GM10248 (cell line): ENCODE measurements around the gene SAMHD1.

Experiments
- CTCF ChIA-PET: fragments of 300-600 bp; sonication (Branson Sonifier 250); formaldehyde crosslinking; extraction: SDS; loops from one replicate; lab custom pipeline; 2021; ENCODE audit warnings: antibody characterized with exemption; lab: Yijun Ruan, JAX
- POLR2A ChIA-PET: fragments of 350-650 bp; sonication (Branson Sonifier 250); formaldehyde crosslinking; extraction: SDS; loops from one replicate; lab custom pipeline; 2020; ENCODE audit warnings: antibody characterized with exemption; lab: Yijun Ruan, JAX
- DNase-seq: peaks from one replicate; pipeline ENCODE4 v3.0.0; 2012; ENCODE audit errors: extremely low spot score
- CTCF ChIP-seq: IDR thresholded peaks from 2 replicates; pipeline ENCODE4 v1.5.1; 2012; ENCODE audit warnings: mild to moderate bottlenecking, low read depth; ENCODE audit errors: extremely low read depth, missing control alignments, control extremely low read depth

Gene SAMHD1

DNA sequence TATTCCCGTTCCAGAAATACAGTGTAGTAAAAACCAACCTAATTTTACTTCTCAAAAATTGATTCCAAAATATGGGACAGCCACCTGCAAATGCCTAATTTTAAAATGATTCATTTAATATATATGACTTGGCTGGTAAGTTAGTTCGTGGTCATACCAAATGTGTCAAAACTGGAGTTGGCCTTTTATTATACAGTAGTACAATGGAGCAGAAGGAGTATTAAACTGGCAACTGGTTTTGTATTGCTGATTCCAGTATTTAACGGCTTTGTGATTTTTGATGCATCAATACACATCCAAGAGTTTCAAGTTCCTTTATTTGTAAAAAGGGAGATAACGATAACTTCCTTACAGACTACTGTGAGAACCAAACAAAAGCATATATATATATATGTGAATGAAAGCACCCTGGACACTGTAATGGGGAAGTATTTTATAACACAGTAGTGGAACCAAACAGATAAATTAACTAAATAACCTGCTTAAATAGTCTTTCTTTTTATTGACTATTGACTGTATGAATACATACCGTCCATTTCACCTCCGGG, 24.8 kb downstream of the SAMHD1 start:
- no peak for TF ChIP-seq CTCF
- CTCF ChIA-PET = no interaction called here
- no peak for DNase-seq
- POLR2A ChIA-PET = no interaction called here

GRCh38 chr20:36925234-36925633, 26.3 kb downstream of the SAMHD1 start:
- no peak for DNase-seq
- no peak for TF ChIP-seq CTCF
- ChIA-PET CTCF (no interaction called here), POLR2A (interaction anchor here (0.6 kb wide), 1 partner anchor 581 kb away, joined by 7 read pairs; no protein-coding TSS in a partner anchor)

DNA sequence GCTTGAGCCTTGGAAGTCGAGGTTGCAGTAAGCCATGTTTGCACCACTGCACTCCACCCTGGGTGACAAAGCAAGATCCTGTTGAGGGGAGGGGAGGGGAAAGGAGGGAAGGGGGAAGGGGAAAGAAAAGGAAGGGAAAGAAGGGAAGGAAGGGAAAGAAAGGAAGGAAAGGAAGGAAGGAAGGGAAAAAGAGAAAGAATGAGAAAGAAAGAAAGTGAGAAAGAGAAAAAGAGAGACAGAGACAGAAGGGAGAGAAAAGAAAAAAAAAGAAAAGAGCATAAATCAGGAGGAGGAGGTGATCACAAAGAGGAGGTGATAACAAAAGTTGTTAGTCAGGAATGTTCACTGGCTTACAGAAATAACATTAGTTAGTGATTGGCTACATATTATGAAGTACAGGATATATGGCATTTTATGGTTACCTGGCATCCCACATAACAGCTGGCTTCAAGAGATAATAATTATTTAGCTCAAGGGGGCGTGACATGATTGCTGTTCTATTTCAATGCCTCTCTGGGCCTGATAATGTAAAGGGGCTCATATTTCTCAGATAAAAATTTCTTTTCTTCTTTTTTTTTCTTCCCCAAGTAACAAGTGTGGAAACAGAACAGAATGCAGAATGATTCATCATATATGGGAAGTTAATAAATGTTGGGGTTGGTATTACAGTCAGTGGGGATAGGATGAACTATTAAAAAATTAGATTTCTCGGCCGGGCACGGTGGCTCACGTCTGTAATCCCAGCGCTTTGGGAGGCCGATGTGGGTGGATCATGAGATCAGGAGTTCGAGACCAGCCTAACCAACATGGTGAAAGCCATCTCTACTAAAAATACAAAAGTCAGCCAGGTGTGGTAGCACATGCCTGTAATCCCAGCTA, 27.1 kb downstream of the SAMHD1 start:
- ChIA-PET CTCF (no interaction called here), POLR2A (no interaction called here)
- no peak for DNase-seq
- no peak for TF ChIP-seq CTCF

DNA sequence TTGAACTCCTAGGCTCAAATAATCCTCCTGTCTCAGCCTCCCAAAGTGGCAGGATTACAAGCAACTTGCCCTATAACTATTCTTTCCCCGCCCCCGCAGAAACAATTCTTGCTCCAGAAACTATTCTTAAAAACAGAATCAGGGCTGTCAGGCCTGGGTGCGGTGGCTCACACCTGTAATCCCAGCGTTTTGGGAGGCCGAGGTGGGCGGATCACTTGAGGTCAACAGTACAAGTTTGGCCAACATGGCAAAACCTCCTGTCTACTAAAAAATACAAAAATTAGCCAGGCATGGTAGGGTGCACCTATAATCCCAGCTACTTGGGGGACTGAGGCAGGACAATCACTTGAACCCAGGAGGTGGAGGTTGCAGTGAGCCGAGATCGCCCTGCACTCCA, 31.2 kb downstream of the SAMHD1 start:
- ChIA-PET CTCF (interaction anchor here (1.0 to 5.2 kb wide), 16 partner anchors 11 to 711 kb away, joined by 3 to 34 read pairs (median 5); no protein-coding TSS in a partner anchor), POLR2A (no interaction called here)
- no peak for TF ChIP-seq CTCF
- no peak for DNase-seq

- TF ChIP-seq CTCF = peak; percentile 83
- peak; percentile 71 for DNase-seq
- ChIA-PET POLR2A (no interaction called here), CTCF (interaction anchor here (0.8 to 5.2 kb wide), 18 partner anchors 12 to 710 kb away, joined by 3 to 34 read pairs (median 5); partner anchors contain the start of gene RAB5IF)
These were observed 31.7 kb downstream of the SAMHD1 start for GRCh38 chr20:36919715-36920333.

DNA sequence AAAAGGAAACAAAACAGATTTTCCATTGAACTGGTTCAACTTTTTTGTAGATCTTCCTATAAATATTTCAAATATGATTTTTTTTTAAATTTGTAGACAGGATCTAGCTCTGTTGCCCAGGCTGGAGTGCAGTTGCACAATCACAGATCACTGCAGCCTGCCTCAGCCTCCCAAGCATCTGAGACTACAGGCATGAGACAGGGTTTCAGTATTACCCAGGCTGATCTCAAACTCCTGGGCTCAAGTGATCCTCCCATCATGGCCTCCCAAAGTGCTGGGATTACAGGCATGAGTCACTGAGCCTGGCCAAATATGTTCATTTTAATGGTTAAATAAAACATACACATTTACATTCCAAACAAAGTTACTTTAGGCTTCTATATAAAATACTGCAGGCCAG, 33.6 kb downstream of the SAMHD1 start:
- ChIA-PET POLR2A (no interaction called here), CTCF (interaction anchor here (0.9 to 5.2 kb wide), 6 partner anchors 10 to 646 kb away, joined by 3 to 34 read pairs (median 3); partner anchors contain the start of gene DSN1)
- no peak for DNase-seq
- no peak for TF ChIP-seq CTCF
